OCI-M2 (cell line): Measurements from ENCODE around the gene KLHL29.
"Not testable (repeated sequence)": the region's sequence is repeated elsewhere in the genome, so short reads cannot be mapped to it uniquely, and the experiment has no call there.

ENCODE experiments used
- DNase-seq: peaks from one replicate; lab custom pipeline; 2025; ENCODE audit not compliant: unreplicated experiment; lab: John Stamatoyannopoulos, UW

Gene KLHL29

DNA sequence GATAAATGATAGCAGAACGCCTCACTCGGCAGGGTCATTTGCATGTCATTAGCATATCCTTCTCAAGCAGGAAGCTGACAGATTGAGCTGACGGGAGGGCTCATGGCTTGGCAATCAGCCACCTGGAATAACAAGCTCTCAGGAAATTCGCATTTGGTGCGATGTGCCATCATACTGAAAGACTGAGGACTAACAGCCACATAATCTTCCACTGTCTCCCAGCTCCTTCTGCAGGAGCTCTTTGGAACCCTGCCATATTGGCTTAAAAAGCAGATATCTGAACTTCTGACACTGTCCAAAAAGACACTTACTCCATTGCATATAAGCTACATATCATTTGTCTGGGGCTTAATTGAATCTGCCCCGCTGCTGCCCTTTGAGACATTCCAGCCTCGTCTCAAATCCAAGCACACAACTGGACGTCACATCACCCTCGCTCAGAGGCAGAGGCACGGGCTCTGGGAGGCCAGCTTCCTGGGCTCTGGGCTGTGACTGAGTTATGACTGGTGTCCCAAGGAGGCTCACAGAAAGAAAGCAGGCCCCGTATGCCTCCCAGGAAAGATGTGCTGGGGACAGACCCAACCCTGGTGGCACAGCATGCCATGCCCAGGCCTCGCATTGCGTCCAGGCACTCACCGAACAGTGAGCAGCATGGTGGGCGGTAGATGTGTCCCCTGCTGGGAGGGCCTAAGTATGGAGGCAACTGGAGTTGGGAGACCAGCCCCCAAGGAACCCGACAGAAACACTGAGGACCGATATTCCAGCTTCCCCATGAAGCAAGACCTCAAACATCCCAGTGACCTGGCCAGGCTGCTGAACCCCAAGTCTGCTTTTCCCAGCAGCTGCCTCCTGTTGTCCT, 314.0 kb downstream of the KLHL29 start:
- no peak for DNase-seq

DNA sequence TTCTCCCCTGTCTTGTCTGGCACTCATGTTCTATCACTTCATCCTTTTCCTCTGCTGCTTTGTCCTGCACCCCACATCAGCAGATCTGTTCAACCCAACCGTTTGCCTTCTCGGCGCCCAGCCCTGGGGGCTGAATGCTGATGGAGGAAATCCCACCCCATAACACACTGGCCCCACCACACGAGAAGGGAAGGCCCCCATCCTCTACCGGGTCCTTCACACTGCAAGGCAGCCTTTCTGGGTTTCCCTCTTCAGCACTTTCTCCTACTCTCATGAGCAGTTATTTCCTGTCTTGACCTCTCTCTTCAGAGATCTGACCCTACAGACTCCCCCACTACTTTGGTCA, 314.6 kb downstream of the KLHL29 start:
- no peak for DNase-seq

DNA sequence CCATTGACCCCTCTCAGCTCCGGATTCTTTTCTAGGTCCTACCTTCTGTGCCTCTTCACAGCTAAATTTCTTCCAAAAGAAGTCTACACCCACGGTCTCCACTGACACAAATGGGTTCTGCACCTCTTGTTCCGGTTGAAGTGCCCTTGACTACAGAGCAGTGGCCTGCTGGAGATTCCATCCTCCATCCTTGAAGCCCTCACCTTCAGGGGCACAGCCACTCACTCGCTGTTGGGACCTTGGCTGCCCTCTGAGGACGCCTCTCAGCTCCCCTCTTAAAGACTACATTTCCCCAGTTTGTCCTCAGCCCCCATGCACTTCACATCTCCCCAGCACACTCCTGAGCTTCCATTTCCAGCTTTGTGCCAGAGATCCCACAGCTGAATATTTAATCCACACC, 315.6 kb downstream of the KLHL29 start:
- DNase-seq, result no peak

DNA sequence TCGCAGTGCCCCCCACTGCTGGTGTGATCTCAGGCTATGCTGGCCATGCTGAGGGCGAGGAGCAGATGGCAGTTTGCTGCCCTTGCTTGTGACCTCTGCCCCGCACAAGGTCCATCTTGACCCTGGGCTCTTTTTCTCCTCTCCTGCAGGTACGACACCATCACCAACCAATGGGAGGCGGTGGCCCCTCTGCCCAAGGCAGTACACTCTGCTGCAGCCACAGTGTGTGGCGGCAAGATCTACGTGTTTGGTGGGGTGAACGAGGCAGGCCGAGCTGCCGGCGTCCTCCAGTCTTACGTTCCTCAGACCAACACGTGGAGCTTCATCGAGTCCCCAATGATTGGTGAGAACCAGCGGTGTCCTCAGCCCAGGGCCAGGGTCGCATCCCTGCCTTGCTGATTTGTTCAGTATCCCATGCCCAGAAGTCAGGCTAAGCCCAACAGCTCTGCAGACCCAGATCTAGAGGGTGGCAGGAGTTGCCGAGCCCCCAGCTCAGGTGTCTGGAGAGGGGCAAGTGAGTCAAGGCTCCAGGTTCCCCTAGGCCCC, 318.1 kb downstream of the KLHL29 start:
- DNase-seq, result no peak

DNA sequence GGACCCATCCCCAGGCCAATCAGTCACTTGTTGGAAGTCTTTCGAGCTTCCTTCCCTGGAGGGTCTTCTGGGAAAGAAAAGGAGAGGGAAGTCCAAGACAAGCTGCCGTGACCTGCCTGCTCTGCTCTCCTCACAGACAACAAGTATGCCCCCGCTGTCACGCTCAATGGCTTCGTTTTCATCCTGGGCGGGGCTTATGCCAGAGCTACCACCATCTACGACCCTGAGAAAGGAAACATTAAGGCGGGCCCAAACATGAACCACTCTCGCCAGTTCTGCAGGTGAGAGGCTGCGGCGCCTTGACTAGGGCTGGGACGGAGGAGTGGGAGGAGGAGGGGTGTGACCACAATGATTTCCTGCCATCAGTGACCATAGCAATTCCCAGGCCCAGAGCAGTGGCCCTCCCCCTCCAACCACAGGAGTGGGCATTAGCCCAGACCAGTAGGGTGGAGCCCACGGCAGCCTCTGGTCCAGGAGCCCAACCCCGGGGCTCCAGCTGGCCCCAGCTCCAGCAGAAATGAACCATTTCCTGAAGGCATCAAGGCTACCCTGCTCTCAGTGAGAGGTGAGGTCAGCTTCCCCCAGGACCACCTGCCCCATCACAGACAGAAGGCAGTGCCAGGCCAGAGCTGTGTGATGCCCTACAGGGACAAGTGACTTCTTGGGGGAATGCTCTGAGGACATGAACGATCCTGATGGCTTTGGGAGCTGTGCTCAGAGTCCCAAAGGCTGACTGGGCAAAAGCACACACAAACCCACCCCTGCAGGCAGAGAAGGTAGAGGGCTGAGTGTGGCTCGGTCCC, 318.8 kb downstream of the KLHL29 start:
- DNase-seq, result no peak

DNA sequence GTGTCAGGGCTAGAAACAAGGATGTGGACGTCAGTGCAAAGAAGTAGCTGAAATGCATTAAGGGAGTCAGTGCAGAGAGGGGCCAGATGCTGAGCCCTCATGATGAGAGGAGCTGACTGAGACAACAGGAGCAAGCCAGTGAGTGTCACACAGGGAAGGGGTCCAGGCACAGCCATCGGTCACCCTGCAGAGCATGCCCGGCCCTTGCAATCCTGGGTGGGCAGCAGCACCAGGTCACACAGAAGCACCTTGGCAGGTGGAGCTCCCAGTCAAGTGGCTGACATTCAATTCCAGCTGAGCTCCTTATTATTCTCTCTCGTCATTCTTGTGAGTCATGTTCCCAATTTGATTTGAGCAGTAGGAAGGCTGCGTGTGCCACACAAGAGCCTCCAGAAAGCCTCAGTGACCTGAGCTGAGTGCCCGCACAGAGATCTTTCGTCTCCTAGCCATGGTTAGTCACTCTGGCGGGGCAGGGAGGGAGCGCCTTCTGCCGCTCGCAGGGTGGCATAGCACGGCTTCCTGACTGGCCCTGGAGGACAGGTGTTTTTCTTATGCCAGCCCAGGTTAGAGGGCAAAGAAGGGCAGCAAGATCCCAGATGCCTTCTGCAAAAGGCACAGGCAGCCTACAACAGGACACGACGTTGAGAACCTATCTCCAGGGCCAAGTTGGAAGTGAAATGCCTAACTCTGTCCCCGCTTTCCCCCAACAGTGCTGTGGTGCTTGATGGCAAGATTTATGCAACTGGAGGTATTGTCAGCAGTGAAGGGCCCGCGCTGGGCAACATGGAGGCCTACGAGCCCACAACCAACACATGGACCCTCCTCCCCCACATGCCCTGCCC, 321.0 kb downstream of the KLHL29 start:
- no peak for DNase-seq

DNA sequence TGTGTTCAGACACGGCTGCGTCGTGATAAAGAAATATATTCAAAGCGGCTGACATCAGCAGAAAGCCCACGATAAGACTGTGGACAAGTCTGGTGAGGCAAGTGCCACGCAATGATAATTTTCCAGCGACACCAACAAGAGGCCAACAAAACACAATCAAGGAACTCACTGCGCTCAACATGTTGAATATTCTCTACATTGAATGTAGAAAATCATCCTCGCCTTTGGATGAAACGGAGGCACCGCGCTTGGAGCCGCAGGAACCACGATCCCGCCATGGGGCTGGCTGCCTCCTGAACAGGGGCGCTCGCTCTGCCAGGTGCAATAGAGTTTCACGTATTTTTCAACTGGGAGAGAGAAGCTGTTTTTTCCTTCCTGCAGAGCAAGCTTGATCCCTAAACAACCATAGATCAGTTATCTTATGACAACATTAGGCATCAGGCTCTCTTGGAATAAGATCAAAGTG, 321.7 kb downstream of the KLHL29 start:
- DNase-seq, result no peak

DNA sequence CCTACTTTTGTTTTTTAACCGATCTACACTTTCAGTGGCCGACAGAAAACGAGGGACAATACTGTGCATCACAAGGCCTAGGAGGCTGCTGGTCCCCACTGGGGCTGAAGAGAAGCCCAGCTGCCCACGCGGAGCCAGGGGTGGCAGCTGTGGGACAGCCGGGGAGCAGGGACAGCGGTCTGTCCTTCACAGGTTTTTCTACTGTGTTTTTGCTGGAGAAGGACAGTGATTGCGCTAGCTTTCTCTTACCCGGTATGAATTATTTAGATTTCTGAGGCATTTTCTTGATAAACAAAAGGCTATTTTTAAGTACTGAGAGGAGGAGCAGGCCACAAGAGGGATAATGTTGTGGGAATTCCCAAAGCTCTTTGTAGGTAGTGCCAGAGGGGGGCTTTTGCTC, 322.1 kb downstream of the KLHL29 start:
- no peak for DNase-seq

DNA sequence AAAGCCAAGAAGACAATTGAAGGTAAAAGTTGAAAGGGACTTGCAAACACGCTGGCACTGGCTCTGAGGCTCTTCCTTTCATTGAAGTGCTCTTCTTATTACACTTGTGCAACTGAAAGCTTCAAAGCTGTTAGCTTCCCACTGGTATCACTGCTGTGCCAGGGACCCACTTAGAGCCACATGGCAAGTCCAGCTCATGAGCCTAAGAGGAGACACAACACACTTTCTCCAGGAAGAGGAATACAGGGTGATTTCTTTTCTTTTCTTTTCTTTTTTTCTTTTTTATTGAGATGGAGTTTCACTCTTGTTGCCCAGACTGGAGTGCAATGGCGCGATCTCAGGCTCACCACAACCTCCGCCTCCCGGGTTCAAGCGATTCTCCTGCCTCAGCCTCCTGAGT, 323.8 kb downstream of the KLHL29 start:
- no peak for DNase-seq

DNA sequence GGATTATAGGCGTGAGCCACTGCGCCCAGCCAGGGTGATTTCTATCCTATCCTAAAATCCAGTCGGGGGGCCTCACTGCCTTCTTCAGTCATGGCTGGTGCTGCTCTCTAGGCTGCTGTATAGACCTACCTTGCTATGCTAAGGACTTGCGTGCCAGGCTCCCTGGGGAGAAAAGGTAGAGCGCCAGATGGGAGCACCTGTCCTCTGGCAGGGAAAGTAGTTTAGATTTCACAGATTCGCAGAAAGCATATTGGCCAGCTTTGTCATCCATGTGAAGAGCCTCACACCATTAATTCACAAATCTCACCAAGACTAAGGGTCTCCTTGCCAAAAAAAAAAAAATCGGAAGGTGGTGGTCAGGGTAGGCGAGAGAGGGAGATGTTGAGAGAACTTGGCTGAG, 324.3 kb downstream of the KLHL29 start:
- DNase-seq, result no peak

DNA sequence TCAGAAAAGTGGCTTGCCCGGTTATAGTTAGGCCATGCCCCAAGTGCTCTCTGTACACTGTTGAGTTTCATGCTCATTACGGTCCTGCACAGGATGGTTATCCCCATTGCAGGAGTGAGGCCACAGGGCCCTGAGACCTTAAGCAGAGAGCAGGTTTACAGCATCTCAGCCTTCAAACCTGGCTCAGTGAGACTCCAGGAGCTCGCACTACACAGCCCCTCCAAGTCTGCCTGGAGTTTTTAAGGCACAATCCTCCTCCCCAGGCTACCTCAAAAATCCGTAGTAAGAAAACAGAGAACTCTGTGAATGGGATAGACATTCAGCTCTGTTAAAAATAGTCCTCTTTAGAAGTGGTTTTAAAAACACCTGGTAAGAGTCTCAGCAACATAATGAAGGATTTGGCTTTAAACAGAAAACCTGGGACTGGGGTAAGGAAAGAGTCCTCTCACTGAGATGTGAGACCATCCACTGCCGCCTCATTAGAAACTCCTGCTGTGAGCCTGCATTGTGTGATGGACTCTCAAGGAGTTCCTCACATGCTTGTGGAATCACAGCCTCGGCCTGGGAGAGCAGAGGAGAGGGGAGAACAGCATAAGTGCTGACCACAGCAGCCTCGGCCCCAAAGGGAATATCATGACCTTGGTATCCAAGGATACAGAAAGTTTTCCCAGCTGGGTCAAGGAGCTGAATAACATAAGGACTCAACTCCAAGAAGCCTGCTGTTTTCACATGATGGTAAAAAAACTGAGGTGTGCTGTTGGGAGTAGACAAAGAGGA, 327.2 kb downstream of the KLHL29 start:
- DNase-seq, result no peak

DNA sequence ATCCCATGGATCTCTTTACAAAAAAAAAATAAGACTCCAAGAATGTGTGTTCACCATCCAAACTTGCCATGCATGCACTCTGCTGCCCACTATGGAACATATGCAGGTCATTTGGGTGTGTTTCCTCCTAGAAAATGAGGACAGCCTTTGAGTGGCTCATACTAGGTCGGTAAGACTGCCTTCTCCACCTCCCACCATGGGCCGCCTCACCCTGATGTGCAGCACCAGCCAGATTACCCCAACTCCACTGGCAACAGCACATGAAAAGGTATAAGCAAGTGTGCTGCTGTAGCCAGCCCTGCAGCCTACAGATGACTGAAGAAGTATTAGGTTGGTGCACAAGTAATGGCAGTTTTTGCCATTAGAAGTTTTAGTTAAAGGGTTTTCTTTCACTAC, 327.8 kb downstream of the KLHL29 start:
- no peak for DNase-seq

DNA sequence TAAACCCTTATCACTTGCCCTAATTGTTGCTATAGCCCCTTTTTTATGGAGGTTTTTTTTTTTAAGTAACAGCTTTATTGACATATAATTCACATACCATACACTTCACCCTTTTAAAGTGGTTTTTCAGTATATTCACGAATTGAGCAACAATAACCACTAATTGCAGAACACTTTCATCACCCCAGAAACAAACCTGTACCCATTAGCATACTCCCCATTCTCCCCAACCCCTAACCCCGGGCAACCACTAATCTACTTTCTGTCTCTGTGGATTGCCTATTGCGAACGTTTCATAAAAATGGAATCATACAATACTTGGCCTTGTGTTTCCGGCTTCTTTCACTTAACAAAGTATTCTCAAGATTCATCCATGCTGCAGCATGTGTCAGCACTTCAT, 328.4 kb downstream of the KLHL29 start:
- DNase-seq, result no peak

DNA sequence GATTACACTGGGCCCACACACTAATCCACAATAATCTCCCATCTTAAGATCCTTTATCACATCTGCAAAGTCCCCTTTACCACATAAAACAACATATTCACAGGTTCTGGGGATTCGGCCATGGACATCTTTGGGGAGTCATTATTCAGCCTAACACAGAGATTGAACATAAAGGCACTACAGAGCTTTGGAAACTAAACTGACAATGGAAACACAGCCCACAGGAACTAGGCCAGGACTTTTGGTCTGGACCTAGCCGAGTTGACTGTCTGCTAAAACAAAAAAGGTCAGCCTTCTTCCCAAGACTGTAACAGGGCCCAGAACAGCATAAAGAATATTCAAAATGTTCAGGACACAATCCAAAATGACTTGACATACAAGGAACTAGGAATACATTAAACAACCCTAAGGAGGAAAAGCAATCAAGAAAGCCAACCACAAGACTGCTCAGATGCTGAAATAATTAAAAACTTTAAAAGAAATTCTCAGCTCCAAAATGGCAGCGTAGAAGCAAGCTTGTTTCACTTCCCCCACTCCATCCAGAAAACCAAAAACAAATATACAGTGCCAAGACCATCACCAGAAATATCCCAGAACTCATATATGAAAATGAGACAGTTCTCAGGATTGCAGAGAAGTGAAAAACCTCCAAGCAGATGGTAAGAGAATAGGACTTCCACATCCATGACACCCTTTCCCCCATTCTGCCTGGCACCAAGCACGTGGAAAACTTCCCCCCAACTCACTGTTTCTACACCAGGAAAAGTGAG, 334.1 kb downstream of the KLHL29 start:
- DNase-seq, result no peak

DNA sequence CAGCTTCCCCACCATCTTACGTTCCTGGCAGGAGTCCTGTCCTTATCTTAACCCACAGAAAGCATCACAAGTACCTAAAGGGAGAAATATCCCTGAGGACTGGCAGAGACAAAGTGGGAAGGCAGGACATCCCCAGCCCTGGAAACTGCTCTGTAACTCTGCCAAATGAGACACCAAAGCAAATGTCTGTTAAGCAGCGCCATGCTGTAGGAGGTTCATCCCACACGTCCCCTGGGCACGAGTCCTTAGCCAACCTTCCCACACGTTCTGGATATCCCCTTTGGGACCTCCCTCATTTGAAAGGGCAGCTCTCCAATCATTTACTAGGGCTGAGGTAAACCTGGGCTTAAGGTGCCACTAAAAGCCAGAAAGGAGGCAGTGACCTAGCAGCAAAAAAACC, 334.7 kb downstream of the KLHL29 start:
- no peak for DNase-seq

DNA sequence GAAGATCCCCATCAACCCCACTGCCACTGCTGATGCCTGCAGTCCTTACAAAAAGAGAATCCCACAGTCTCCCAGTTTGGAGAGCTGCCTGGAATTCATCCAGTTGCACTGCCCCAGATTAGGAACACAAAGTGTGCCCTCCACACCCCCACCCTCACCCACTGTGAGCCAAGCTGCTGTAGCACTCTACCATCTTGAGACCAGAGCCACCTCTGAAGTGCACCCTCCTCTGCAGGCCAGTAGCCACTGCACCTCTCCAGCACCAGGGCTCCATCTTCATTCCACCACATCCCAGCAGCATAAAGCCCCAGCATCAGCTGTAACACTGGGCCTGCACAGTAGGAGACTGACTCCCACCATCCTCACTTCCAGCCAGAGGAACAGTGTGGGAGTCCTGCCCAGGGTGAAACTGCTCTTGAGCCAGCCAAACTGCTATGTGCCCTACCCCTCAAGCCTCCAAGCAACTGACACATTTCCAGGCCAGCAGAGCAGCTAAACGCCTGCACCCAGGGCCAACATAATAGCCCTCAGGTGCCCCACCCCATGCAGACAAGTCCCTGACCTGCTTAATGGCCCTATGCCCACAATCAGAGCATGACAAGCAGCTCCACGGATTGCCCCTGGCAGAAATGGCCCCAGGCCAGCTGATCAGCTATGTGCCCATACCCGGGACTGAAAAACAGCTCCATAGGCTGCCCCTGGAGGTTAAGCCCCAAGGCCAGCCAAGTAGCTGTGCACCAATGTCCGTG, 335.9 kb downstream of the KLHL29 start:
- DNase-seq, result no peak

DNA sequence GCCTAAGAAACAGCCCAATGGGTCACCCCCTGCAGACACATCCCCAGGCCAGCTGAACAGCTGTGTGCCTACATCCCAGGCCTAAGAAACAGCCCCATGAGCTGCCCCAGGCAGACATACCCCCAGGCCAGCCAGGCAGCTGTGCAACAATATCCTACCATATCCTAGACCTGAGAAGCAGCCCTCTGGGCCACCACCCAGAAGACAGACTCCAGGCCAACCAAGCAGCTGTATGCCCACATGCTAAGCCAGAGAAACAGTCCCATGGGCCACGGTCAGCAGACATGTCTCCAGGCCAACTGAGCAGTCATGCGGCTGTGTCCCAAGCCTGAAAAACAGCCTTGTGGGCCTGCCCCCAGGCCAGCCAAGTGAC, 336.5 kb downstream of the KLHL29 start:
- DNase-seq, result no peak

DNA sequence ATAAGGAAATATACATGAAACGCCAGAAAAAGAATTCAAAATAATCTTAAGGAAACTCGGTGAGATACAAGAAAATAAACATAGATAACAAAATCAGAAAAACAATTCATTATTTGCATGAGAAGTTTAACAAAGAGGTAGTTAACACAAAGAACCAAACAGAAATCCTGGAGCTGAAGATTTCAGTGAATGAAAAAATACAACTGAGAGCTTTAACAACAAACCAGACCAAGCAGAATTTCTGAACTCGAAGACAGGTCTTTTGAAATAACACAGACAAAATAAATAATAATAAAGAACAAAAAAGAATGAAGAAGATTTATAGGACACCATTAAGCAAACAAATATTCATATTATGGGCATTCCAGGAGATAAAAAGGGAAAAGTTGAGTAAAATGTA, 337.3 kb downstream of the KLHL29 start:
- no peak for DNase-seq

DNA sequence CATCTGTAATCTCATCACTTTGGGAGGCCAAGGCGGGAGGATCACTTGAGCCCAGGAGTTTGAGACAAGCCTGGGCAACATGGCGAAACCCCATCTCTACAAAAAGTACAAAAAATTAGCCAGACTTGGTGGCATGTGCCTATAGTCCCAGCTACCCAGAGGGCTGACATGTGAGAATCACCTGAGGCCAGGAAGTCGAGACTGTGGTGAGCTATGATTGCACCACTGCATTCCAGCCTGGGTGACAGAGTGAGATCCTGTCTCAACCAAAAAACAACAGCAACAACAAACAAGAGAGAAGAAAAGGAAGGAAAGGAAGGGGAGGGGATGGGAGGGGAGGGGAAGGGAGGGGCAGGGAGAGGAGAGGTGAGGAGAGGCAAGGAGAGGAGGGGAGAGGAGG, 338.1 kb downstream of the KLHL29 start:
- not testable (repeated sequence) for DNase-seq
